ENCODE results near the gene SPATS2L. TPM values are rescaled to one million over a fixed set of nuclear protein-coding genes. Genes with fewer than 3 reads are reported as not detected.

Gene SPATS2L, protein sequence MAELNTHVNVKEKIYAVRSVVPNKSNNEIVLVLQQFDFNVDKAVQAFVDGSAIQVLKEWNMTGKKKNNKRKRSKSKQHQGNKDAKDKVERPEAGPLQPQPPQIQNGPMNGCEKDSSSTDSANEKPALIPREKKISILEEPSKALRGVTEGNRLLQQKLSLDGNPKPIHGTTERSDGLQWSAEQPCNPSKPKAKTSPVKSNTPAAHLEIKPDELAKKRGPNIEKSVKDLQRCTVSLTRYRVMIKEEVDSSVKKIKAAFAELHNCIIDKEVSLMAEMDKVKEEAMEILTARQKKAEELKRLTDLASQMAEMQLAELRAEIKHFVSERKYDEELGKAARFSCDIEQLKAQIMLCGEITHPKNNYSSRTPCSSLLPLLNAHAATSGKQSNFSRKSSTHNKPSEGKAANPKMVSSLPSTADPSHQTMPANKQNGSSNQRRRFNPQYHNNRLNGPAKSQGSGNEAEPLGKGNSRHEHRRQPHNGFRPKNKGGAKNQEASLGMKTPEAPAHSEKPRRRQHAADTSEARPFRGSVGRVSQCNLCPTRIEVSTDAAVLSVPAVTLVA
- 120 TPM for total RNA-seq (ENCODE audit: insufficient read depth, low replicate concordance)

DNA sequence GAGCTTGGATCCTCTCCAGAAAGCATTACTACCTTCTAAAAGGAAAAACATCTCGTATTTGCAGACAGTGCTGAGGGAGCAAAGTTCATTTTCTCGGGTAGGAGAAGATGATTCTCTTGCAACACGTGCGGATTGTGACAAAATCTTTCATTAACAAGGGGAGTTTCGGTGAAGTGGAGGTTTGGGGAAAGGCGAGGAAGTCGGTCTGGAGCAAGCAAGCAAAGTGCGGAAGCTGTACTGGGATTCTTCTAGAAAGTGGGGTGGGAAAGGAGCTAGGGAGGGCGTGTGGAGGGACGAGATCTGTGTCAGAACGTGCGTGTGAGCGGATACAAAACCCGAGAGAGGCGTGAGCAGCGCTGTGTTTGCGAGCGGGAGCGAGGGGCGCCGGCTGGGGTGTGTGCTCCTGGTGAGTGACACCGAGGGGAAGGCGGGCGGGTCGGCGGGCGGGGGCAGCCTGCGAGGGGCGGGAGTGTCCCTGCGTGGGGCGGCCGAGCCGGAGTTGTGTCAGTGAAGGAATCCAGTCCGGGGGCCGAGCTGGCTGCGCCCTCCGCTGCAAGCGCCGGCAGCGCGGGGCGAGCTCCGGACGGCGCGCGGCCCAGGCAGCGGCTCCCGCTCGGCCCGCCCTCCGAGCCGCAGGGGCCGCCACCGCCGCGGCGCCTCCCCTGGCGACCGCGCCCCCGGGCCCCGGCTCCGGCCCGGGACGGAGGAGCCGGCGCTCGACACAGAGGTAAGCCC lies at the start of gene SPATS2L:
SPATS2L (plus strand) TSS at position 498 of the 735 bp plus-strand sequence. CDS start 82,552 bp downstream, outside the sequence.
- peak; percentile 93 for DNase-seq (ENCODE audit: low spot score)

DNA sequence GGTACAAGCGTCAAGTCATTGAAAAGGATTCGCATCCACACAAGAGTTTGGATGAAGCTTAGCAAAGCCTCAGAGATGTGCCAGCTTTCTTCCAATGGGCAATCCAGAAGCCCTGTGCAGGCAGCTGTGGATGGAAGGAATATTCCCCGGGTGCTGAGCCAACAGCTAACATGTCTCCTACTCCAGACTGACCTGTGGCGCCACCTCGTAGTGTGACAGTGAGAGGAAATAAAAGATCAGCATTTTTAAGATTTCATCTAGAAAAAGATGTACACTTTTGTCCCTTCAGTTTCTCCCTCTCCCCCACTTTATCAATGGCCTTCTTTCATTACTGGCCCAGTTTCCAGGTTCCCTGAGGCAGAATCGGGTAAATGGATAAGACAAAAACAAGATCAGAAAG lies 48.9 kb upstream of the SPATS2L start:
- no peak for DNase-seq (ENCODE audit: low spot score)

DNA sequence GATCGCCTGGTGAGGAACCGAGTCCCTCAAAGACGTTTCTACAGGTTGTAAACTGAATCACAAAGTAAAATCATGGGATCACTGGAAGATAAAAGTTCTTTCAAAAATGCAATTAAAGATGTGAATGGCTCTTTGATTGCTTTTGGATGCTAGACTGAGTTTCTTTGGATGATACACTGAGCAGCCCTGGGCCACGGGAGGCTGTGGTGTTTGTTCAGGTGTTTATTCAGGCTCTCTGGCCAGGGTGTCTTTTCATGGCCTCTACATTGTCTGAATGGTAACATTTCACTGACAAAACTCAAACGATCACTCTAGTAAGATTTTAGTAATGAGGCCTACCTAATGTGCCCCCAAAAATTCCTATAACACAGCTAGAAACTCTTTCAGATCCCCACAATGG lies 48.4 kb upstream of the SPATS2L start:
- DNase-seq (ENCODE audit: low spot score): no peak

DNA sequence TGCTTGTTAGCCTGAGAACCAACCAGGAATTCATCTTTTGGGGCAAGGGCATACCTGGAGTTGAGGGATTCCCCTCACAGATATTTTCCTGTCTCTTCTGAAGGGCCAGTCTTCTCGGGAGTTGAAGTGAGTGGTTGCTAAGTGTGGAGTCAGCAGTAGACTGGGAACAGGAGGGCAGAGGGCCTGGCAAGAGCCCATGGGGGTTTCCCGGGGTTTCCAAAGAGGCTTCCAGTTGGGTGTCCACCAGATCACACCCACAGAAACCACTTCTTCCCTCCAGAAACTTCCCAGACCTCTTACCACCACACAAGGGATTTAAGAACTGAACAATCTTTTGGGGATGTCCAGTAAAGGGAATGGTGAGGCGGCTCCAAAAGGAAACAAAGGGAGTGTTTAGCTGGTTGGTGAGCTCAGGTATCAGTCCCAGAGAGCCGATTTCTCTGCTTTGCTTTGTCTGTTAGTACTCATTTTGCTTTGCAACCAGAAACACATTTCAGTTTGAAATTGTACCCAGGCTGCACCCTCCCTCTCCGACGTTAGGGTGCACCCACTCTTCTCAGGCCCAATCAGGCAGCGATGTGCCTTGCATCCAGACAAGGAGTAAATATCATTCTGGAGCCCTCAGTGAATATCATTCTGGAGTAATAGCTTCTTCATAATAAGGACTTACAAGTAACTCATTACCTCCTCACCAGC lies 47.5 kb upstream of the SPATS2L start:
- DNase-seq (ENCODE audit: low spot score): no peak

DNA sequence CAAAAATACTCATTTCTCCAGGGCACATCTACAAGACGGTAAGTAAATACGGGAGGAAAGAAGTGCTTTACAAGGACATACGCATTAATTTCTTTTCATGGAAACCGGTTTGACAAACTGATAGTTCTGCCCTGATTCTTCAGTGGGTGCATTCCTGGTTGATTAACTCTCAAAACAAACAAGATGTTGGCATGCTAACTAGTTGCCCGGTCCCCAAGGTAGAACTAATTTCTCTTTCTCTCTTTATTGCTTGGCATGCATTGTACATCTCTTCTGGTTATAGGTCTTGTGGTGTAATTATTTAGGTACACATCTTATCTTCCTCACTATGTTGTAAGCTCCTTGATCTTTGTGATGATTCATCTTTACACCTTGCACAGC lies 46.9 kb upstream of the SPATS2L start:
- peak; percentile 49 for DNase-seq (ENCODE audit: low spot score)

DNA sequence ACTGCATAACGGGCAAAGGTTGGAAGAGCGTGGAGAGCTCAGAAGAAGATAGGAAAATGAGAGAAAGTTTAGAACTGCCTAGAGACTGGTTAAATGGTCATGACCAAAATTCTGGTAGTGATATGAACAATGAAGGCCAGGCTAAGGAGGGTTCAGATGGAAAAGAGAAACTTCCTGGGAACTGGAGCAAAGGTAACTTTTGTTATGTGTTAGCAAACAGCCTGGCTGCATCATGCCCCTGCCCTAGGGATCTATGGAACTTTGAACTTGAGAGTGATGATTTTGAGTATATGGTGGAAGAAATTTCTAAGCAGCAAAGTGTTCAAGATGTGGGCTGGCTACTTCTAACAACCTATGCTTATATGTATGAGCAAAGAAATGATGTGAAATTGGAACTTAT lies 44.4 kb upstream of the SPATS2L start:
- no peak for DNase-seq (ENCODE audit: low spot score)

DNA sequence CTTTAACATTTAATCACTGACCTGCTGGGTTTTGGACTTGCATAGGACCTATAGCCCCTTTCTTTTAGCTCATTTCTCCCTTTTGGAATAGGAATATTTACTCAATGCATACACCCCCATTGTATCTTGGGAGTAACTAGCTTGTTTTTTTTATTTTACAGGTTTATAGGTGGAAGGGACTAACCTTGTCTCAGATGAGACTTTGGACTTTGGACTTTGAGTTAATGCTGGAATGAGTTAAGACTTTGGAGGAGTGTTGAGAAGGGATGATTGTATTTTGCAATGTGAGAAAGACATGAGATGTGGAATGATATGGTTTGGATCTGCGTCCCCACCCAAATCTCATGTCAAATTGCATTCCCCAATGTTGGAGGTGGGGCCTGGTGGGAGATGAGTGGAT lies 43.2 kb upstream of the SPATS2L start:
- no peak for DNase-seq (ENCODE audit: low spot score)

DNA sequence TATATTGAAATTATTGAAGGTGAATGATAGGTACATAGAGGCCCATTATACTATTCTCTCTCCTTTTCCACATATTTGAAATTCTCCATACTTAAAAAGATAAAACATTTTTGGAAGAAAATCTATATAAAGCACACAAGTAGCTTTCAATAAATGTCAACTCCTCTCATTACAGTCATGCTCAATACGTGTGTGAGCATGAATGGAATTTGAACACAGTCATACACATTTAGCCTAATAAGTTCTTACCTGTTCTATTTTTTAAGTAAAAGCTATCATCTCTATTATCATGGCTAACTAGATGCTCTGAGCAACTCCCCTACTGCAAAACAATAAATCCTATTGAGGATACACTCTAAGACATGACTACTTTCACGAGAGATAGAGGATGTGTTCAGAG lies 41.9 kb upstream of the SPATS2L start:
- peak; percentile 35 for DNase-seq (ENCODE audit: low spot score)

DNA sequence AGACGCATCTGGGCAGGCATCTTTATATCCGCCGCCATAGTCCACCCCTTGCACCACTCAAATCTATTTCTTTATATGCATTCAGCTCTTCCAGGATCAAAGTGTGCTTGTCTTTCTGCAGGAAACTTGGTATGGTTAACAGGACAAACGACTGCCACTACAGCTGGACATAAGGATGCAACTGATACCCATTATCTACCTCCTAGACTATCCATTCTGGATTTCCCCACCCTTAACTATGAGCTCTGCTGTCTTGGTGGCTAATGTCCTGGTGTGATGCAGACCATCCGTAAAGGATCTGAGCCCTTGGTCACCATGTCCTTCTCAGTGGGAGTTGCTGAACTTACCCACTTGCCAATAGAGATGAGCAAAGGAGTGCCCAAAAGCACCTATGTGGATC lies 40.1 kb upstream of the SPATS2L start:
- DNase-seq (ENCODE audit: low spot score): no peak

DNA sequence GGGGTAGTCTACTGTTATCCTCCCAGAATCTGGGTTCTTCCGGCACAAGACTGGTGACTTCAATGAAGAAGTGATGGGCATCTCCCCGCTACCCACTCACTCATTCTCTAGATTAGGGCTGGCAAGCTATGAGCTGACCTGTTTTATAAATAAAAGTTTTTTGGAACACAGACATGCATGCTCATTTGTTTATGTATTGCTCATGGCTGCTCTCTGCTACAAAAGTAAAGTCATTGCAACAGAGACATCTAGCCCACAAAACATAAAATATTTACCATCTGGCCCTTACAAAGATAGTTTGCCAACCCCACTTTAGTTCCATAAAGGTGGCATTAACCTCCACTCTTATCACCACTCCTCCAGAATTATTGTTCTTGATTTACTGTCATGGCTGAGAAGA lies 39.1 kb upstream of the SPATS2L start:
- DNase-seq (ENCODE audit: low spot score): no peak

DNA sequence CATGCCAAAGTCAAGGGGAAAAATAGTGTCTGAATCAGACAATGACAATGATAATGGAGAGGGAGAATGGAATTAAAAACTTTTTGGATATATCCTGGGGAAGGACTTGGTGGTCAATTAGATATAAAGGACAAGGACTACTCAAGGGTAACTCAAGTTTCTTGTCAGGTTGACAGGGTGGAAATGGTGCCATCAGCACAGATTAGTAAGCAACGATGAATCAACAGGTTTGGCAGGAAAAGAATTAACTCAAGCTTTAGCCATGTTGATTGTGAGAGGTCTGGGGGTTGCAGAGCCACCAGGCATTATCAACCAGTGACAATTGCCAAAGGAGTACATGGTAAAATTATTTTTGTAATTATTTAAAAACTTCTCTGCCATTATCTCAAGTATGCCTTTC lies 35.8 kb upstream of the SPATS2L start:
- DNase-seq (ENCODE audit: low spot score): no peak

DNA sequence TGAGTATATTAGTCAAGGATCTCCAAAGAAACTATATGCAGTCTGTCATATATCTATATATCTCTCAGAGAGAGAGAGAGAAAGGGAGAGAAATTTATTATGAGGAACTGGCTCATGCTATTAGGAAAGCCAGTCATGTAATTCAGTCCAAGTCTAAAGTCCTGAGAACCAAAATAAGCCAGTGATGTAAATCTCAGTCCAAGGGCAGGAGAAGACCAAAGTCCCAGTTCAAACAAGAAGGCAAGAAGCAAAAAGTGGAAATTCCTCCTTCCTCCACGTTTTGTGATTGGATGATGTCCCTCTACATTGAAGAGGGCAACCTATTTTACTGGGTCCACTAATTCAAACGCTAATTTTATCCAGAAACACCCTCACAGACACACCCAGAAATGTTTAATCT lies 34.2 kb upstream of the SPATS2L start:
- no peak for DNase-seq (ENCODE audit: low spot score)

DNA sequence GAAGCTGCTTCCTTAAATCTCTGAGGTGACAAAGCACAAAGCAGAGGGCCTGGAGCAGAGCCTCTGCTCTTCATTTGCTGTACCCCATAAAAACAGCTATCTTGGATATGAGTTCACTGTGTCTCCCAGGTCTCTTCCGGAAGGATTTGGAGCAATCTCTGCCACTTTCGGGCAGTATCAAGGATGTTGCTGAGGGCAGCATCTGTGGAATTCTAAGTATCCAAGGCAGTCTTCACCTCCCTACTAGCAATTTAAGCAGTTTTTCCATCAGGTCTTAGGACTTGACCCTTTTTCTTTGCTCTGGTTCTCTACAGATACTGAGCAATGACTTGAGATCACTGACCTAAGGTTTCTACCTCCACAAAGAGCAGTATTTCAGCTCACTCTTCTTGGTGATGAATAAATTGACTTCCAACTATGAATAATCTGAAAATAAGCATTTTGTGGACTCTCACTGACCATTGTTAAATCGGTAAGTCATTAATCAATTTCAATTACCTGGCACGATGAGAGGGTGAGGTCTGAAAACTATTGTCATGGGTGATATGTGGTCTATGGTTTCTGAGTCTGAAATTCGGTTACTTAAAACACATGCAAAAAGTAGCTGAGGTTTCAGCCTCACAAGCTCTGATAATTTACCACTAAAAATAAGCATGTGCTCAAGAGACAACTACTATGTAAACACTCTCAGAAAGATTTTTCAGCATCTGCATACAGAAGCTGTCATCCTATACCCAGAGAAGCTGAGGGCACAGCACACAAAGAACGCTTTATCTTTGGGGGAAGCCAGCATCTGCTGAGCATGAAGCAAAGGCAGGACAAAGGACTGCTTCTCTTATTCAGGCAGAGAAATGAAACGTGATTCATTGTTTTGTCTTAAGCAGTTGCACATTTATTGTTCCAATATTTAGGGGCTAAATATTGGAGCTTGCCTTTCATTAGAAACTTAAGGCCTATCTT lies 32.1 kb upstream of the SPATS2L start:
- no peak for DNase-seq (ENCODE audit: low spot score)

DNA sequence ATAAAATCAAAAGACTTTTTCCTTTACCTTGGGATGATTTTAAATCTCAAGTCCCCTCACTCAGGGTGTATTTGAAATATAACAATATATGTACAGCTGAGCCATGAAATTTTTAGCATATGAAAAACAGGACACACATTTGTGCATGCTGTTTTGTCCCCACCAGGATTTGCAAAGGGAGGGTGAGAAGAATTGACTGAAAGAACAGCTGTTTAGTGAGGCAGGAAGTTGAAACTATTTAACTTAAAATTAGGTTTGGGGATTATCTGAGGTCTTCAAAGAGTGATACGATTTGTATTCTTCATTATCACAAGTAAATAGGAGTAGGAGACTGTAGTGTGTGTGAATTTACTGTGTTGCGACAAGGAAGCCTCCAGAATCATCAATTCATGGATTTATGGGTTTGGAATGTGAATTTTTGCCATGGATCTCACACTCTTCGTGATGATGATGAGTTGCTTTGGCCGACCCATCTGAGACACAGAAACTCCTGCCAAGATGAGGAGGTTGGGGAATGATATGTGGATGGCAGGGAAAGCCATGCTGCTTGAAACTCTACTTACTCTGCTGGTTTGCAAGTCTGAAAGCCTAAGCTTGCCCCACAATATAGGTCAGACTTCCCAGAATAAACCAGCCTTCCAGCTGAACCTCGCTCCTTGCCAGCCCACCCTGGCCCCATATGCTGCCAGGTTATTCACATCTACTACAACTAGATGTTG lies 31.0 kb upstream of the SPATS2L start:
- no peak for DNase-seq (ENCODE audit: low spot score)

DNA sequence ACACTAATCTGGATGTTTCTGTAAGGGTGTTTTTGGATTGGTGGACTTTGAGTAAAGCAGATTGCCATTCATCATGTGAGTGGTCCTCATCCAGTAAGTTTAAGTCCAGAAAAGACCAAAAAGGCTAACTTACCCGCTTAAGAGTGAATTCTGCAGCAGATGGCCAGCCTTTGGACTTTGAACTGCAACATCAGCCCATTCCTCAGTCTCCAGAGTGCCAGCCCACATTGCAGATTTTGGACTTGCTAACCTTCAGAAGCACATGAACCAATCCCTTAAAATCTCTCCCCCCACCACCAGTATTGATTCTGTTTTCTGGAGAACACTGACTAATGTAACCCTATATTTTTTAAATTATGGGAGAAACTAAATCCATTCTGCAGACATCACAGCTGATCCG lies 30.0 kb upstream of the SPATS2L start:
- DNase-seq (ENCODE audit: low spot score): no peak

DNA sequence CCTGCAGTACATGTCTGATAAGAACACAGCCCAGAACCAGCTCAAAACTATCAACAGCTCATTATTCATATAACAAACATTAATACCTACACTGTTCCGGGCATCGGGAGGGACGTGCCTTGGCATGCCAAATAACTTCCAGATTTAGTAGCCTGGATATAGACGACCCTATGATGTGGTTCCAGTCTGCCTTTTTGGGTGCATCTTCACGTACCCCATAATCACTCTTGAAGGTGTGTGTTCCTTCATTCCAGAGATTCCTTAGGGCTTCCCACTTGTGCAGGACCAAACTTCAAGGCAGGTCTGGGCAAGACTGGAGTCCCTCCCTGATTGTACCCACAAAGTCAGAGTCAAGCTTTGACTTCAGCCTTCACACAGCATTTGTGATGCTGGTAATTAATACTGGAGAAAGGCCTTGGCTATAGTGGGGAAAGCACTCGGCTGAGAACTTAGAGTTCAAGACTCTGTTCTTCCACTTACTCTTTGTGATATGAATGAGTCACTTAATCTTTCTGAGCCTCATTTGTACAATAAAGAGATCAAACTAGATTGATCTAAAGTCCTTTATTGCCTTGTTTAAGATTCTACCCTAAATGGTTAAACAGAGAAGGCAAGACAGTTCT lies 27.7 kb upstream of the SPATS2L start:
- peak; percentile 24 for DNase-seq (ENCODE audit: low spot score)

DNA sequence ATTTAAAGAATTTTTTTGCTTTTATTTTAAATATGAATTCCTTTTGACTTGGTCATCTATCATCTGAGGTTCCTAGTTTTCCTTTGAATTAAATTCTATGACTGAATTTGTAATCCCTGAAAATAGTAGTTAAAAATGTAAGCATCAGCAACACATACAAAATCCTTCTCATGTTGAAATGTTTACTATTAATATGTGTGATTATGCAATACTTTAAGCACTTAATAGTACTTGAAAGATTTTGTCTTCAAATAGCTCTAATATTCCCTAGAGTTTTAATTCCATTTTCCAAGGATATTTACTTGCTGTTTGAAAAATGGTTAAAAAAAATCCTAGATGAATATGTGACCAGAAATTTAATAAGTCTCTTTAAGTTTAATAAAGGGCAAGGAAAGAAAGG lies 26.6 kb upstream of the SPATS2L start:
- no peak for DNase-seq (ENCODE audit: low spot score)

DNA sequence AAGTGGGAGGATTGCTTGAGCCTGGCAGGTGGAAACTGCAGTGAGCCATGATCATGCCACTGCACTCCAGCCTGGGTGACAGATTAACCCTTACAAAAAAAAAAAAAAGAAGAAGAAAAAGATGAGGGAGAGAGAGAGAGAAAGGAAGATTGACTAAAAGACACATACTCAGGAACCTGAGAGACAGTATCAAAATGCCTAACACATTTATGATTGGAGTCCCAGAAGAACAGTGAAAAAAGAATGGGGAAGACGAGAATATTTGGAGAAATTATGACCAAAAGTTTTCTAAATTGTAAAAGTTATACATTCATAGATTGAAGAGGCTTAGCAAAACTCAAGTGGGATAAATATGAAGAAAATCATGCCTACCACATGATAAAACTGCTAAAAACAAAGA lies 19.9 kb upstream of the SPATS2L start:
- no peak for DNase-seq (ENCODE audit: low spot score)

DNA sequence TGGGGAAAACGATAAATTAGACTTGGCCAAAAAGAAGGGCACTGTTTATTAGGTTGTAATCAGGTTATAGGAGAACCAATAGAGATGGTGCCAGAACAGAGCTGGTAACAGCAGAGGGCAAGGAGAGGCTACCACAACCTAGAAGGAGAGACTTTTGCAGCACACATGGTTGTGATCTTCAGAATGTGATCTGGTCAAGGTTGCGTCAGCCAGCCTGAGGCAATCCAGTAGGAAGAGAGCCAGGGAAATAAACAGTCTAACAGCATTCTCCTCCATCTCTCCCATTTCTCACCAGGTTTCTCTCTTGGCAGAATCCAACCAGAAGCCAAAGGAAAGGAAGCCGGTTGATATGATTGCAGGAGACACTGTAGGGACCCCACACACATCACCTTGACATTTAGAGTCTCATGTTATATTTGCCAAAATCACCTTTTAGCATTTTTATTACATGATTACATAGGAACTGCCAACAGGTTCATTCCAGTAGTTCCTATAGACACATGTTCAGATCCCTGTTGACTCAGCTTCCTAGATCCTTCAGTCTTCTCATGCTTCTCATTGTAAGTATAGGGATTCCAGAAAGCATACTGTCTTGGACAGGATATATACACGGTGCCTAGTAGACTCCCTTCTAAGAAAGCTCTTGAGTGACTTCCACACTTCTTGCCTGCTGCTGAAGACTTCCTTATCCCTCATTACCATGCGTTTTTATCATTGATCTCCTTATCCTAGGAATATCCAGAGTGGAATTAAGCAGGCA lies 17.6 kb upstream of the SPATS2L start:
- no peak for DNase-seq (ENCODE audit: low spot score)

Measured in umbilical cord (tissue), 2 donors.